Fibroblast of mammary gland (primary cell): ENCODE data around the gene TMEM115.

ENCODE experiments used
- DNase-seq: peaks from one replicate; pipeline ENCODE4 v3.0.0-alpha.2; 2010; ENCODE audit warnings: low read depth
- H3K4me3 ChIP-seq: 2 replicates; pipeline ENCODE4 v1.5.1; 2011; ENCODE audit warnings: low read depth, mild to moderate bottlenecking, low read length, moderate library complexity; ENCODE audit not compliant: control insufficient read depth
- TF ChIP-seq, protein P1 (sequence below): conservative IDR thresholded peaks from 2 replicates; pipeline ENCODE4 v1.5.1; 2011; ENCODE audit warnings: low read depth, low read length, inconsistent platforms; ENCODE audit not compliant: control insufficient read depth, insufficient read depth

The TMEM115 gene

DNA sequence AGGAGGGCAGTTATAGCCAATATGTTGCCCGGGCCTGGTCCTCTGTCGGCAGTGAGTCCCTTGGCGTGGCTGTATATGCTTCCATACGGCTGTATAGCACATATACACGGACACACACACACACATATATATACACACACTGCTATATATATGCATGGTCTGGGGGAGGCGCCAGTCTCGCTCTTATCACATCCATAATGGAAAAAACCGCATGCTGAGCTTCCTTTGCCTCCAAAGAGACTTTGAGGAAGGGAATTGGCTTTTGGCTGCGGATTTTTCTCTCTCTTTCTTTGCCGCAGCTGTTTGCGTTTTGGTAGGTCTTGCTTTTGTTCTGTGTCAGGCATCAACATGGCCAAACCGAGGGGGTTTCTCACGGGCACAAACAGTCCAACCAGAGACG, 11.3 kb upstream of the TMEM115 start:
- TF ChIP-seq, protein P1, sequence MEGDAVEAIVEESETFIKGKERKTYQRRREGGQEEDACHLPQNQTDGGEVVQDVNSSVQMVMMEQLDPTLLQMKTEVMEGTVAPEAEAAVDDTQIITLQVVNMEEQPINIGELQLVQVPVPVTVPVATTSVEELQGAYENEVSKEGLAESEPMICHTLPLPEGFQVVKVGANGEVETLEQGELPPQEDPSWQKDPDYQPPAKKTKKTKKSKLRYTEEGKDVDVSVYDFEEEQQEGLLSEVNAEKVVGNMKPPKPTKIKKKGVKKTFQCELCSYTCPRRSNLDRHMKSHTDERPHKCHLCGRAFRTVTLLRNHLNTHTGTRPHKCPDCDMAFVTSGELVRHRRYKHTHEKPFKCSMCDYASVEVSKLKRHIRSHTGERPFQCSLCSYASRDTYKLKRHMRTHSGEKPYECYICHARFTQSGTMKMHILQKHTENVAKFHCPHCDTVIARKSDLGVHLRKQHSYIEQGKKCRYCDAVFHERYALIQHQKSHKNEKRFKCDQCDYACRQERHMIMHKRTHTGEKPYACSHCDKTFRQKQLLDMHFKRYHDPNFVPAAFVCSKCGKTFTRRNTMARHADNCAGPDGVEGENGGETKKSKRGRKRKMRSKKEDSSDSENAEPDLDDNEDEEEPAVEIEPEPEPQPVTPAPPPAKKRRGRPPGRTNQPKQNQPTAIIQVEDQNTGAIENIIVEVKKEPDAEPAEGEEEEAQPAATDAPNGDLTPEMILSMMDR = no peak
- DNase-seq = peak; percentile 20
- H3K4me3 ChIP-seq = no peak overlapping the region

DNA sequence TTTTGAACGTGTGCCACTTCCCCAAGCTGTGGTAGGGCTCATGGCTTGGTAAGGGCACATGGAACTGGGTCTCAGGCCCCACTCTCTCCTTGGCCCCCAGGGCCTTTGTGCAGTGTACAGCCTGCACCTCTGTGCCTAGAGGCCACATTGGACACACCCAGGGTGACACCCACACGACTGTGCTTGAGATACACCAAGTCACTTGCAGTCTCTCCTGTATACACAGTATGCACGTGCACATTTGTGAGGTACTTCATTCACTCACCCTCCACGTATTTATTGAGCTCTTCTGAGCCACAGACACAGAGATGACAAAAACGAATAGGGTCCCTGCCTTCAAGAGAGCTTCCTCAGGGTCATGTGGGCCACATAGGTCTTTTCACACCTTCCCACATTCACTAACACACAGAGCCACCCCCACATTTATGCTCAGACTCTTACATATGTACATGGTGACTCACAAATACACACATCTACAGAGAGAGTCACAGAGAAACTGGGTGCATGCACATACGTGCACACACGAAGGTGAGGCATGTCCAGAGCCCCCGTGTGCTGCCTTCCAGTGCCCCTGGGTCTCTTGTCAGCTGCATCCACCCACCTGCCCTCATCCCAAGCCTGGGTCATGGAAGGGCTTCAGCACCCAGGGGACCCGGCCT, 9.8 kb upstream of the TMEM115 start:
- H3K4me3 ChIP-seq = no peak overlapping the region
- no peak for DNase-seq
- TF ChIP-seq, protein P1 = no peak

DNA sequence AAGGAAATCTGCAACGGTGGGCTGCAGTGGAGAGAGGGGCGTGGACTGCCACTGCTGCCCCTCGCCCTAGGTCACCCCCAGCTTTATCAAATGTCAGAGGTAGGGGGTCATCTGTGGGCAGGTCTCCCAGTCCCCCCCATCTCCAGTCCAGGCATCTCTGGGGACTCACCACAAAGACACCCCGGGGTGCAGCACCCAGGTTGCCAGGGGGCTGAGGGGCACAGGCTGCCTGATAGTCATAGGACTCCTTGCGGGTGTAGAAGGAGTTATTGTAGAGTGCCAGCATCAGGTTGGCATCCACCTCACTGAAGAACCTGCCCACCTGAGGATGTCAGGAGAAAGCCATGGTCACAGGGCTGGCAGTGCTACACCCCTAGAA, 6.5 kb upstream of the TMEM115 start:
- DNase-seq = no peak
- H3K4me3 ChIP-seq = no peak overlapping the region
- TF ChIP-seq, protein P1 = no peak

DNA sequence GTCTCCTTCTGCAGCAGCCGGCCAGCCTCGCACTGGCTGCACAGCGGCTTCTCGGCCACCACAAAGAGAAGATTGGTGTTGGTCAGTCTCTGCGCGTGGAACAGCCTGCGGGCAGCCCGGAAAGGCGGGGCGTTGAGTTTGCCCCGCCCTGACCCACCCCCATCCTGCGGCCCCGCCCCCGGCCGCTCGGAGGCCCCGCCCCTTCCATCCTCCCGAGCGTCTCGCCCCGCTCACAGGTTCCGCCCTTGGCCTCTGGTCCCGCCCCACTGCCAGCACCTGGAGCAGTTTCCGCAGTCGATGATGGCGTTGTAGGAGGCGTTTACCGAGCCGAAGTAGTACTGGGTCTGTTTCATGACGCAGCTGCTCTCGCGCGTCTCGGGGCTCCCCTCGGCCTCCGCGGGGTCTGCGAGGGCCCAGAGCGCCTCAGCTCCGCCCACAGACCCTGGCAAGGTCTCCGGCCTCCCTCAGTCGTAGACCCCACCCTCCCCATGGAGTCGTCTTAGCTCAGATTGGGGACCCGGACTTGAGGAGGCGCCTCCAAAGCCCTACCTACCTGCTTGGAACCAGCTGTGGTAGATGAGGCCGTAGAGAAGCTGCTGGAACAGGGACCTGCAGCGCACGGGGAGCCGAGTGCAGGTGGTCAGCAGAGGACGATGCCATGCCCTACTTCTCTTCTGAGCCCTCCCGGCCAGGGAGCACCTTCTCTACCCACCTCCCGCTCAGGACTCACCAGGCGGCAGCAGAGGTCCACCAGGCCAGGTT, 5.9 kb upstream of the TMEM115 start:
- DNase-seq = peak; percentile 39
- H3K4me3 ChIP-seq = peak overlapping the region; percentile 44
- TF ChIP-seq, protein P1 = no peak

DNA sequence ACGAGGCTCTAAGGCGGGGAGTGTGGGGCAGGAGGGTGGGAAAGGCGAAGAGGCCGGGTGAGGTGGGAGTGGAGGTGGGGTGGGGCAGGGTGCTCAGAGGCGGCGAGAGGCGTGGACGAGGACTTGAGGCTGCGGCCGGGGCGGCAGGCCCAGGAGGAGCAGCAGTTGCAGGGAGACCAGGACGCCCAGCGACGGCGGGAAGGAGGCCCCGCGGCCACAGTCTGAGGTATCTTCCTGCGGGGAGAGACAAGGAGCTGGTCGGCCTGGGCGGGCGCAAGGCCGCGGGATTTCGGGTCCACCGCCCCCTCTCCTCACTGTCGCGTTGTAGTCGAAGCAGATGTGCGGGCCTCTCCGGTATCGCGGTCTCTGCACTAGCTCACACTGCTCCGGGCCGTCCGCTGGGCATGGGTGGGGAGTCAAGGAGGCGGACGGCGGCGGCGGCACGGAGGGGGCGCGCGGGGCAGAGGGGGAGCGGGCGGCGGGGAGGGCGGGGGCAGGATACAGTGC, 5.3 kb upstream of the TMEM115 start:
- peak overlapping the region; percentile 44 for H3K4me3 ChIP-seq
- no peak for DNase-seq
- TF ChIP-seq, protein P1 = no peak

DNA sequence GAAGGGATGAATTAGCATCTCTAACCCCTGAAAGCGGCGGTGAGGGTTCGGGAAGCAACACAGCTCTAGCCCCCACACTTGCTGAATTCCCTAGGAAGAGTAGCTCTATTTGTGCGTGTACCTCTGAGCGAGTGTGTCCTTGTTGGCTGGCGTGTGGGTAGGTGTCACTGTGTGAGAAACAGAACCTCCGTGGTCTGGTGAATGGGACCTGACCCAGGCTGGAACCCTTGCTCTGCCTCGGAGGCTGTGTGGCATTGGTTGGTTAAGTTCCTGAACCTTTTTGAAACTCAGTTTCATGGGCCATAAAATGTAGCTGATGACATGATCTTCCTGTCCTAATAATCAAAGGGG, 414 bp upstream of the TMEM115 start:
- DNase-seq = no peak
- TF ChIP-seq, protein P1 = no peak
- peak overlapping the region; percentile 31 for H3K4me3 ChIP-seq
